ACC112 (cell line): ENCODE data around the gene BCO1.

Experiments used
- H2AFZ ChIP-seq: fragments of 200-600 bp; sonication (generic); one replicate; pipeline ENCODE4 v1.6.0; 2017; ENCODE audit warnings: antibody characterized with exemption, low read length; ENCODE audit not compliant: unreplicated experiment
- H3K27ac ChIP-seq: fragments of 200-600 bp; sonication (generic); 2 replicates; pipeline ENCODE4 v1.5.1; 2014; ENCODE audit warnings: low read depth, mild to moderate bottlenecking, antibody characterized with exemption, low read length, moderate library complexity
- H3K27me3 ChIP-seq: fragments of 200-600 bp; sonication (generic); 2 replicates; pipeline ENCODE4 v1.6.1; 2014; ENCODE audit warnings: mild to moderate bottlenecking, antibody characterized with exemption, low read length, moderate library complexity, mixed read lengths; ENCODE audit not compliant: insufficient read depth
- H3K36me3 ChIP-seq: fragments of 200-600 bp; sonication (generic); 2 replicates; pipeline ENCODE4 v1.6.1; 2016; ENCODE audit warnings: mild to moderate bottlenecking, antibody characterized with exemption, low read length, moderate library complexity, mixed read lengths; ENCODE audit not compliant: insufficient read depth
- H3K4me1 ChIP-seq: fragments of 200-600 bp; sonication (generic); one replicate; pipeline ENCODE4 v1.6.1; 2016; ENCODE audit warnings: low read length, mixed read lengths; ENCODE audit not compliant: insufficient read depth, unreplicated experiment, control insufficient read depth
- H3K4me3 ChIP-seq: fragments of 200-600 bp; sonication (generic); 2 replicates; pipeline ENCODE4 v1.5.1; 2014; ENCODE audit warnings: mild to moderate bottlenecking, low read depth, low read length
- H3K79me2 ChIP-seq: fragments of 200-600 bp; sonication (generic); one replicate; pipeline ENCODE4 v1.6.0; 2016; ENCODE audit warnings: low read length; ENCODE audit not compliant: control insufficient read depth, unreplicated experiment, insufficient read depth

BCO1 gene

GRCh38 chr16:81232740-81233367, 5.6 kb upstream of the BCO1 start:
- Histone ChIP-seq H3K36me3 (no peaks in the 10 kb centered on the region), H3K4me1 (no peaks in the 10 kb centered on the region), H3K4me3 (no peak overlapping the region), H3K27ac (no peak overlapping the region), H2AFZ (no peak overlapping the region), H3K79me2 (no peaks in the 10 kb centered on the region), H3K27me3 (peaks cover 44% of the 10 kb centered on the region)

- no peak overlapping the region for H3K4me3 ChIP-seq
- peak overlapping the region; percentile 73 for H2AFZ ChIP-seq
- H3K79me2 ChIP-seq, result no peaks in the 10 kb centered on the region
- H3K27me3 ChIP-seq, result peaks cover 7% of the 10 kb centered on the region
- no peaks in the 10 kb centered on the region for H3K4me1 ChIP-seq
- H3K27ac ChIP-seq, result no peak overlapping the region
- no peaks in the 10 kb centered on the region for H3K36me3 ChIP-seq
Observed at GRCh38 chr16:81237282-81237681, 1.2 kb upstream of the BCO1 start.

- no peaks in the 10 kb centered on the region for H3K36me3 ChIP-seq
- peak overlapping the region; percentile 74 for H3K4me3 ChIP-seq
- no peak overlapping the region for H3K27ac ChIP-seq
- H3K79me2 ChIP-seq, result no peaks in the 10 kb centered on the region
- peaks cover 4% of the 10 kb centered on the region for H3K27me3 ChIP-seq
- no peaks in the 10 kb centered on the region for H3K4me1 ChIP-seq
- H2AFZ ChIP-seq, result peak overlapping the region; percentile 87
Observed at GRCh38 chr16:81237942-81238295, 570 bp upstream of the BCO1 start.

GRCh38 chr16:81239367-81240121, 1.1 kb downstream of the BCO1 start:
- Histone ChIP-seq H3K27ac (no peak overlapping the region), H3K4me1 (no peaks in the 10 kb centered on the region), H3K79me2 (no peaks in the 10 kb centered on the region), H3K36me3 (no peaks in the 10 kb centered on the region), H3K27me3 (peaks cover 5% of the 10 kb centered on the region; the same call in 1 of the 2 replicates), H2AFZ (no peak overlapping the region), H3K4me3 (no peak overlapping the region)

GRCh38 chr16:81241706-81242105, 3.2 kb downstream of the BCO1 start:
- Histone ChIP-seq H3K27ac (no peak overlapping the region), H3K4me3 (no peak overlapping the region), H3K27me3 (peaks cover 11% of the 10 kb centered on the region), H3K79me2 (no peaks in the 10 kb centered on the region), H2AFZ (no peak overlapping the region), H3K36me3 (no peaks in the 10 kb centered on the region), H3K4me1 (no peaks in the 10 kb centered on the region)

GRCh38 chr16:81242977-81243618, 4.6 kb downstream of the BCO1 start:
- no peaks in the 10 kb centered on the region for H3K4me1 ChIP-seq
- peaks cover 14% of the 10 kb centered on the region for H3K27me3 ChIP-seq
- H3K36me3 ChIP-seq, result no peaks in the 10 kb centered on the region
- no peaks in the 10 kb centered on the region for H3K79me2 ChIP-seq
- H3K4me3 ChIP-seq, result no peak overlapping the region
- H2AFZ ChIP-seq, result no peak overlapping the region
- H3K27ac ChIP-seq, result no peak overlapping the region

GRCh38 chr16:81243942-81244341, 5.5 kb downstream of the BCO1 start:
- Histone ChIP-seq H2AFZ (no peak overlapping the region), H3K4me3 (no peak overlapping the region), H3K79me2 (no peaks in the 10 kb centered on the region), H3K27me3 (peaks cover 14% of the 10 kb centered on the region), H3K27ac (no peak overlapping the region), H3K36me3 (no peaks in the 10 kb centered on the region), H3K4me1 (no peaks in the 10 kb centered on the region)

GRCh38 chr16:81251871-81252270, 13.4 kb downstream of the BCO1 start:
- Histone ChIP-seq H3K27ac (no peak overlapping the region), H3K27me3 (peaks cover 3% of the 10 kb centered on the region; the same call in 1 of the 2 replicates), H3K36me3 (no peaks in the 10 kb centered on the region), H2AFZ (no peak overlapping the region), H3K4me1 (no peaks in the 10 kb centered on the region), H3K4me3 (no peak overlapping the region), H3K79me2 (no peaks in the 10 kb centered on the region)

GRCh38 chr16:81253141-81253540, 14.7 kb downstream of the BCO1 start:
- Histone ChIP-seq H3K79me2 (no peaks in the 10 kb centered on the region), H3K27ac (no peak overlapping the region), H3K4me1 (no peaks in the 10 kb centered on the region), H2AFZ (no peak overlapping the region), H3K27me3 (no peaks in the 10 kb centered on the region), H3K4me3 (no peak overlapping the region), H3K36me3 (no peaks in the 10 kb centered on the region)

- no peak overlapping the region for H3K4me3 ChIP-seq
- H2AFZ ChIP-seq, result no peak overlapping the region
- no peaks in the 10 kb centered on the region for H3K27me3 ChIP-seq
- H3K27ac ChIP-seq, result no peak overlapping the region
- H3K79me2 ChIP-seq, result no peaks in the 10 kb centered on the region
- H3K4me1 ChIP-seq, result no peaks in the 10 kb centered on the region
- no peaks in the 10 kb centered on the region for H3K36me3 ChIP-seq
Observed at GRCh38 chr16:81254922-81255526, 16.5 kb downstream of the BCO1 start.
